ENCODE results near the gene FOXN4. TPM values are rescaled to one million over a fixed set of nuclear protein-coding genes. Genes with fewer than 3 reads are reported as not detected.
A peak's percentile ranks its signal among the peaks of the same experiment; 100 is the strongest.

The FOXN4 gene
- polyA plus RNA-seq, 1 donor from 2014 or later, result not detected

DNA sequence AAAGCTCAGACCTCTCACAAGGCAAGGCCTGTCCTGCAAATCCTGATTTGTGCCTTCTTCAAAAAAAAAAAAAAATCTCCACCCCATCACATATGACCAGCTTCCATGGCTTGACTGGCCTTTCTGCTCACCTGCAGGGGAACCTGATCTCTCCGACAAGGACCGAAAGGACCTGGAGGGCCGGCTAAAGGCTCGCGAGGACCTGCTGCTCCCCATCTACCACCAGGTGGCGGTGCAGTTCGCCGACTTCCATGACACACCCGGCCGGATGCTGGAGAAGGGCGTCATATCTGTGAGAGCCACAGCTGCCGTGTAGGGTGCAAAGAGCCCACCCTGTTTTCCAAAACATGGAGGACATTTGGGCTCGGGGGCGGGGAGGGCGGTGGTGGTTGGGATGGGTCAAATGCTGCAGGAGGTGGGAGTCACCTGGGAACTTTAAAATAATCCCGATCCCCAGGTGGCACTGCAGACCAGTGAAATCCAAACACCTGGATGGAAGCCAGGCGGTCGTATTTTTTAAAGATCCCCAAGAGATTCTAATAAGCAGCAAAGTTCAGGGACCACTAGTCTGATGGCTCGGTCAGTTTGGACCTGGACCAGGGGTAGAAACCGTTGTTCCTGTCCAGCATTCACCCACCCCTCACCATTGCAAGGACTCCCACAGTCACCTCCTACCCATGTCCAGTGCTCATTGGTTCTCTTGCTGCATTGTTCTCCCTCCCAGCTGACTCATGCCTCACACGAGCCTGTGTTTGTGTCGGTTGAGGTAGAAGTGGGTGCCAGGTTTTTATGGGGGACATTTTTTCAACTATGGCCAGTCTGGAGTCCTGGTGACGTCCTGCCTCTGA is 44.8 kb downstream of the FOXN4 start:
- Mint-ChIP-seq H3K27me3 (no peaks in the 10 kb centered on the region), H3K4me1 (no peaks in the 10 kb centered on the region), H3K27ac (no peak overlapping the region), H3K9me3 (no peaks in the 10 kb centered on the region), H3K4me3 (no peak overlapping the region), H3K36me3 (no peaks in the 10 kb centered on the region)

GRCh38 chr12:109263439-109263838 is 45.6 kb downstream of the FOXN4 start:
- Mint-ChIP-seq H3K27ac (no peak overlapping the region), H3K36me3 (peaks cover 1% of the 10 kb centered on the region), H3K4me3 (no peak overlapping the region)

DNA sequence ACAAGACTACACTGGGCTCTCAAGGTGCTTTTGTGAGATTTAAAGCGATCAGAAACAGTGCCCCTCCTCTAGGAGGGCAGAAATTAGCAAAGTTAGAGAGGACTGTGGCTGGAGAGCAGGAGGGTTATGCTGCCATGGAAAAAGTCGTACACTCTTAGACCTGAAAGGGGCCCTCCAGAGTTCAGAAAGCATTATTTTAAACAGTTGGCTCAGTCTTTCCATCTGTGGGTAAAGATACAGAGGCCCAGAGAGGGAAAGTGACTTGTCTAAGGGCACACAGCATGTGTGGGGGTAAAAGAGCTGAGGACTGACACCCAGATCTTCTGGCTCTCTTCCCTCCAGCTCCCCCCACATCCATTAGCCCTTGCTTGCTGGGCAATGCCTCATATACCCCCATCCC is 47.1 kb downstream of the FOXN4 start:
- no peaks in the 10 kb centered on the region for H3K4me1 Mint-ChIP-seq
- H3K27me3 Mint-ChIP-seq, result no peaks in the 10 kb centered on the region
- peaks cover 4% of the 10 kb centered on the region for H3K36me3 Mint-ChIP-seq
- H3K4me3 Mint-ChIP-seq, result no peak overlapping the region
- no peaks in the 10 kb centered on the region for H3K9me3 Mint-ChIP-seq
- no peak overlapping the region for H3K27ac Mint-ChIP-seq

More at GRCh38 chr12:109263439-109263838, 45.6 kb downstream of the FOXN4 start:
- Mint-ChIP-seq H3K27me3 (no peaks in the 10 kb centered on the region), H3K4me1 (no peaks in the 10 kb centered on the region), H3K9me3 (no peaks in the 10 kb centered on the region)

- Mint-ChIP-seq H3K9me3 (no peaks in the 10 kb centered on the region), H3K36me3 (peaks cover 6% of the 10 kb centered on the region), H3K27me3 (no peaks in the 10 kb centered on the region), H3K4me3 (no peak overlapping the region), H3K27ac (no peak overlapping the region), H3K4me1 (no peaks in the 10 kb centered on the region)
Observed at GRCh38 chr12:109261087-109261486, 48.0 kb downstream of the FOXN4 start.

DNA sequence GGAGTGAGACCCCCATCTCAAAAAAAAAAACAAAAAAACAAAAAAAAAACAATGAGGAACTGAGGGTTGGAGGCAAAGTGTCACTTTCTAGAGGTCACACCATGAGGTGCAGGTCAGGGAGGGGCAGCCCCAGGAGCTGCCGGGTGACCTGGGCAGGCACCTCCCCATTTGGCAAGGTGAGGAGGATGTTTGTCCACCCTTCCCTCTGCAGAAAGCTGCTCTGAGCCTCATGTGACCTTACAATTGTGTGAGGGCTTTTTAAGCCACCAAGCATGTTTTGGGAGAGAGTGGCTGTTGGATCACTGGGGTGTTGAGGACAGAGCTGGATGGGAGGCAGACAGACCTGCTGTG is 49.6 kb downstream of the FOXN4 start:
- H3K4me1 Mint-ChIP-seq, result no peaks in the 10 kb centered on the region
- H3K27ac Mint-ChIP-seq, result no peak overlapping the region

GRCh38 chr12:109258607-109259544 is 50.2 kb downstream of the FOXN4 start:
- H3K27me3 Mint-ChIP-seq, result no peaks in the 10 kb centered on the region
- H3K27ac Mint-ChIP-seq, result no peak overlapping the region
- H3K9me3 Mint-ChIP-seq, result peaks cover 0 to 3% (median 3%) of the 10 kb centered on the region in 3 donors
- H3K4me1 Mint-ChIP-seq, result no peaks in the 10 kb centered on the region
- H3K4me3 Mint-ChIP-seq, result no peak overlapping the region
- peaks cover 6% of the 10 kb centered on the region for H3K36me3 Mint-ChIP-seq

More for the DNA sequence above, 49.6 kb downstream of the FOXN4 start:
- Mint-ChIP-seq H3K9me3 (no peaks in the 10 kb centered on the region), H3K4me3 (no peak overlapping the region), H3K27me3 (no peaks in the 10 kb centered on the region), H3K36me3 (peaks cover 6% of the 10 kb centered on the region)

DNA sequence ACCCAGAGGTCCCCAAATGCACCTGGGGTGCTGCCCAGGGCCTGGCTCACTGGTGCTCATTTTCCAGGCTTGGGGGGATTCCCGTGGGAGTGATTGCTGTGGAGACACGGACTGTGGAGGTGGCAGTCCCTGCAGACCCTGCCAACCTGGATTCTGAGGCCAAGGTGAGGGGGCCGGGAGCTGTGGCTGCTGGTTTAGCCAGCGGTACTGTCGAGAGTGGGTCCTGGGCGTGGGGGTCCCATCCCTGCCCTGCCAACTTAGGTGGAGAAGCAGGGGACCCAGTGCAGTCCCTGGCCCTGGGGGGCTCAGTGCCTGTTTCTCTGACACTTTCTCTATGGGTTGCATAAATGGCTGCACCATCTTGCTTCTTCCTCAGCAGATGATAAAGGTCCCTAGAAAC is 50.9 kb downstream of the FOXN4 start:
- no peaks in the 10 kb centered on the region for H3K4me1 Mint-ChIP-seq
- H3K9me3 Mint-ChIP-seq, result peaks cover 5 to 10% (median 9%) of the 10 kb centered on the region in 3 donors
- H3K27me3 Mint-ChIP-seq, result no peaks in the 10 kb centered on the region
- H3K36me3 Mint-ChIP-seq, result peaks cover 10% of the 10 kb centered on the region
- no peak overlapping the region for H3K27ac Mint-ChIP-seq
- no peak overlapping the region for H3K4me3 Mint-ChIP-seq

DNA sequence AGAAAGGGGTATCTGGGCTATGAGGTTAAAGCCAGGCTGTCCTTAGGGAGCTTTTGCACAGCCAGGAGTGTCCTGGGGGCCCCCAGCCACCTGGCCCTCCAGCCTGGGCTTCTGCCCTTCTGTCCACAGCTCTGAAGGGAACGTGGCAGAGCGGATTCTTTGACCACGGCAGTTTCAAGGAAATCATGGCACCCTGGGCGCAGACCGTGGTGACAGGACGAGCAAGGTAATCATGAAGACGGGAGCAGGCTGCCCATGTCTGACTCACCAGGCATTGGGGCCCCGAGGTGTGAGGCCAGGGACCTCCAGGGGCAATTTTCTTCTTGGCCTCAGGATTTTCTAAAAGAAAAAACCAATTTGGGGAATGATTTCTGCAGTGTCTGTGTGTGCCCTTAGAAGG is 53.1 kb downstream of the FOXN4 start:
- Mint-ChIP-seq H3K4me1 (no peaks in the 10 kb centered on the region), H3K4me3 (no peak overlapping the region), H3K27ac (peak overlapping the region in 1 of 3 donors; percentile 48), H3K9me3 (peaks cover 5 to 15% (median 13%) of the 10 kb centered on the region in 3 donors), H3K27me3 (no peaks in the 10 kb centered on the region), H3K36me3 (peaks cover 14% of the 10 kb centered on the region)

GRCh38 chr12:109255377-109255776 is 53.7 kb downstream of the FOXN4 start:
- H3K27ac Mint-ChIP-seq, result no peak overlapping the region
- H3K36me3 Mint-ChIP-seq, result peaks cover 16% of the 10 kb centered on the region

GRCh38 chr12:109253913-109254544 is 55.1 kb downstream of the FOXN4 start:
- no peaks in the 10 kb centered on the region for H3K27me3 Mint-ChIP-seq
- peaks cover 15% of the 10 kb centered on the region for H3K36me3 Mint-ChIP-seq
- H3K4me1 Mint-ChIP-seq, result no peaks in the 10 kb centered on the region
- H3K9me3 Mint-ChIP-seq, result peaks cover 5 to 15% (median 13%) of the 10 kb centered on the region in 3 donors
- no peak overlapping the region for H3K27ac Mint-ChIP-seq
- H3K4me3 Mint-ChIP-seq, result no peak overlapping the region

More at GRCh38 chr12:109255377-109255776, 53.7 kb downstream of the FOXN4 start:
- no peaks in the 10 kb centered on the region for H3K27me3 Mint-ChIP-seq
- no peak overlapping the region for H3K4me3 Mint-ChIP-seq
- H3K4me1 Mint-ChIP-seq, result no peaks in the 10 kb centered on the region
- H3K9me3 Mint-ChIP-seq, result peaks cover 5 to 15% (median 13%) of the 10 kb centered on the region in 3 donors

GRCh38 chr12:109252799-109253198 is 56.3 kb downstream of the FOXN4 start:
- no peak overlapping the region for H3K4me3 Mint-ChIP-seq
- H3K4me1 Mint-ChIP-seq, result no peaks in the 10 kb centered on the region
- H3K27ac Mint-ChIP-seq, result no peak overlapping the region
- peaks cover 5 to 15% (median 13%) of the 10 kb centered on the region in 3 donors for H3K9me3 Mint-ChIP-seq
- no peaks in the 10 kb centered on the region for H3K27me3 Mint-ChIP-seq
- peaks cover 19% of the 10 kb centered on the region for H3K36me3 Mint-ChIP-seq

GRCh38 chr12:109250523-109250922 is 58.6 kb downstream of the FOXN4 start:
- H3K4me3 Mint-ChIP-seq, result no peak overlapping the region
- H3K36me3 Mint-ChIP-seq, result peaks cover 14% of the 10 kb centered on the region
- H3K27ac Mint-ChIP-seq, result peak overlapping the region in 1 of 3 donors; percentile 2
- H3K9me3 Mint-ChIP-seq, result peaks cover 5 to 15% (median 13%) of the 10 kb centered on the region in 3 donors
- no peaks in the 10 kb centered on the region for H3K4me1 Mint-ChIP-seq
- no peaks in the 10 kb centered on the region for H3K27me3 Mint-ChIP-seq

DNA sequence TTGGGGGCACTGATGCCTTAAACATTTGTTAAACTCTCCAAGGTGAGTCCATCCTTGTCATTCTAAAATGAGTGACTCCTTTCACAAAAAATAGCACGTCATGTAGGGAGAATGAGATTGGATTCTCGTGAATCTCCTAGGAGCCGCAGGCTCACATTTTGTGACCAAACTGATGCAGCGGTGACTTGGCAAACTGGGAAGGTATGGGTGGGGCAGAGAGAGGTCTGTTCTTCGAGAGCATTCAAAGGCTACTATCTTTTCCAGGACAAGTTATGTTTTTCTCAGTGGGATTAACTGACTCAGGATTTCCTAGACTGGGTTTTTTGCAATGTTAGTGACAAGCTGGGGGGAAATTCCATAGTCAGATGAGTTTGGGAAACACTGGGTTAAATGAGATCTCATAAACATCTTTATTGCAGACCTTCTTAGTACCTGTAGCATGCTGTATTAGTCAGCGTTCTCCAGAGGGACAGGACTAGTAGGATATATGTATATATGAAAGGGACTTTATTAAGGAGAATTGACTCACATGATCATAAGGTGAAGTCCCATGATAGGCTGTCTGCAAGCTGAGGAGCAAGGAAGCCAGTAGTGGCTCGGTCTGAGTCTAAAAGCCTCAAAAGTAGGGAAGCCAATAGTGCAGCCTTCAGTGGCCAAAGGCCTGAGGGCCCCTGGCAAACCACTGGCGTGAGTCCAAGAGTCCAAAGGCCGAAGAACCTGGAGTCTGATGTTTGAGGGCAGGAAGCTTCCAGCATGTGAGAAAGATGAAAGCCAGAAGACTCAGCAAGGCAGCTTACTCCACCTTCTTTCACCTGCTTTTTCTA is 61.0 kb downstream of the FOXN4 start:
- no peak overlapping the region for H3K27ac Mint-ChIP-seq
- peaks cover 11% of the 10 kb centered on the region for H3K36me3 Mint-ChIP-seq
- no peaks in the 10 kb centered on the region for H3K27me3 Mint-ChIP-seq
- H3K4me3 Mint-ChIP-seq, result no peak overlapping the region
- peaks cover 0 to 4% (median 2%) of the 10 kb centered on the region in 3 donors for H3K9me3 Mint-ChIP-seq
- no peaks in the 10 kb centered on the region for H3K4me1 Mint-ChIP-seq

DNA sequence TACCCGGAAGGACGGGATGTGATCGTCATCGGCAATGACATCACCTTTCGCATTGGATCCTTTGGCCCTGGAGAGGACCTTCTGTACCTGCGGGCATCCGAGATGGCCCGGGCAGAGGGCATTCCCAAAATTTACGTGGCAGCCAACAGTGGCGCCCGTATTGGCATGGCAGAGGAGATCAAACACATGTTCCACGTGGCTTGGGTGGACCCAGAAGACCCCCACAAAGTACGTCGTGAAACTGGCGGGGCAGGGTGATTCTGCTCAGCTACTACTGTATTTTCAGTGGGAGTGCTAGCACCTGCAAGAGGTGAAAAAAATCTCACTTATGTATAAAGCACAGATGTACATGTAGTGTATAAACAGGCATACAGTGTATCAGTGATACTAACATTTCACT is 62.9 kb downstream of the FOXN4 start:
- H3K27ac Mint-ChIP-seq, result no peak overlapping the region
- H3K9me3 Mint-ChIP-seq, result no peaks in the 10 kb centered on the region
- peaks cover 13% of the 10 kb centered on the region for H3K36me3 Mint-ChIP-seq
- no peak overlapping the region for H3K4me3 Mint-ChIP-seq
- H3K4me1 Mint-ChIP-seq, result no peaks in the 10 kb centered on the region
- H3K27me3 Mint-ChIP-seq, result no peaks in the 10 kb centered on the region
